OCI-LY3 (cell line): Measurements from ENCODE around the gene RNF146.

Source experiments
- EZH2phosphoT487 ChIP-seq: fragments of 200-600 bp; shearing (Covaris generic); IDR thresholded peaks from 2 replicates; pipeline ENCODE4 v1.6.1; 2018; ENCODE audit warnings: antibody characterized with exemption, mixed run types, low read depth
- TF ChIP-seq, protein P1 (sequence below): fragments of 200-600, 300-600 bp; sonication (generic); IDR thresholded peaks from 2 replicates; pipeline ENCODE4 v1.5.1; 2014; ENCODE audit warnings: antibody characterized with exemption, low read length, low read depth

DNA sequence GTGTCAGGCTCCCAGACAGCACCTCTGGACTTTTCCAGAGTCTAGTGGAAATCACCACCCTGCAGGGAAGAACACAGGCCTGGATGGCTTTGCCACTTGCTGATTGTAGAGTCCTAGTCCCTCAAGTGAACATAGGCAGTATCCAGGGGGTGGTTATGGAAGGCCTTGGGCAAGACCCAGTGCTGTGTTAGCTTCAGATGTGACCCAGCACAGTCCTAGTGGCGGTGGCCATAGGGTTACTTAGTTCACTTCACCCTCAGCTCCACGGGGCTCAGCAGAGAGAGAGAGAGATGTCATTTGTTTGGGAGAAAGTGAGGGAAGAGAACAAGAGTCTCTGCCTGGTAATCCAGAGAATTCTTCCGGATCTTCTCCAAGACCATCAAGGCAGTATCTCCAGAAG is 37.3 kb downstream of the RNF146 start:
- no peak for TF ChIP-seq EZH2phosphoT487
- TF ChIP-seq, protein P1, sequence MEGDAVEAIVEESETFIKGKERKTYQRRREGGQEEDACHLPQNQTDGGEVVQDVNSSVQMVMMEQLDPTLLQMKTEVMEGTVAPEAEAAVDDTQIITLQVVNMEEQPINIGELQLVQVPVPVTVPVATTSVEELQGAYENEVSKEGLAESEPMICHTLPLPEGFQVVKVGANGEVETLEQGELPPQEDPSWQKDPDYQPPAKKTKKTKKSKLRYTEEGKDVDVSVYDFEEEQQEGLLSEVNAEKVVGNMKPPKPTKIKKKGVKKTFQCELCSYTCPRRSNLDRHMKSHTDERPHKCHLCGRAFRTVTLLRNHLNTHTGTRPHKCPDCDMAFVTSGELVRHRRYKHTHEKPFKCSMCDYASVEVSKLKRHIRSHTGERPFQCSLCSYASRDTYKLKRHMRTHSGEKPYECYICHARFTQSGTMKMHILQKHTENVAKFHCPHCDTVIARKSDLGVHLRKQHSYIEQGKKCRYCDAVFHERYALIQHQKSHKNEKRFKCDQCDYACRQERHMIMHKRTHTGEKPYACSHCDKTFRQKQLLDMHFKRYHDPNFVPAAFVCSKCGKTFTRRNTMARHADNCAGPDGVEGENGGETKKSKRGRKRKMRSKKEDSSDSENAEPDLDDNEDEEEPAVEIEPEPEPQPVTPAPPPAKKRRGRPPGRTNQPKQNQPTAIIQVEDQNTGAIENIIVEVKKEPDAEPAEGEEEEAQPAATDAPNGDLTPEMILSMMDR, result no peak
